Esophagus muscularis mucosa (tissue), 4 donors: Measurements from ENCODE around the gene PCSK4. TPM values are rescaled to one million over a fixed set of nuclear protein-coding genes. Genes with fewer than 3 reads are reported as not detected.

Experiments
- DNase-seq: peaks from one replicate; pipeline ENCODE4 v3.0.0-alpha.2; 2017; ENCODE audit errors: extremely low spot score
- H3K27ac ChIP-seq, 4 donors: fragments of 200-600 bp; sonication (generic); replicated peaks in 1 of 4; 1 replicate in 3 of 4; 2 replicates in 1 of 4; pipeline ENCODE4 v1.5.1; 2016 to 2019; ENCODE audit warnings: mild to moderate bottlenecking in 1 of 4
- H3K27me3 ChIP-seq, 4 donors: fragments of 200-600 bp; sonication (generic); one replicate each; pipeline versions ENCODE4 v1.5.1 to v1.6.0; 2016 to 2019
- H3K36me3 ChIP-seq, 4 donors: fragments of 200-600 bp; sonication (generic); one replicate each; pipeline ENCODE4 v1.5.1; 2016 to 2019
- H3K4me1 ChIP-seq, 4 donors: fragments of 200-600 bp; sonication (generic); one replicate each; pipeline ENCODE4 v1.5.1; 2016 to 2019
- H3K4me3 ChIP-seq, 4 donors: fragments of 200-600 bp; sonication (generic); 1 replicate in 2 of 4; 2 replicates in 2 of 4; pipeline ENCODE4 v1.5.1; 2016 to 2019; ENCODE audit warnings: mild to moderate bottlenecking in 4 of 4, moderate library complexity in 1 of 4
- H3K9me3 ChIP-seq, 4 donors: fragments of 200-600 bp; sonication (generic); 1 replicate in 3 of 4; 2 replicates in 1 of 4; pipeline ENCODE4 v1.5.1; 2016 to 2019
- EP300 ChIP-seq: sonication (generic); formaldehyde crosslinking; IDR thresholded peaks from one replicate; pipeline ENCODE4 v1.6.1; 2017; ENCODE audit warnings: antibody characterized with exemption
- POLR2A ChIP-seq: fragments of 450-650 bp; IDR thresholded peaks from one replicate; pipeline ENCODE4 v1.6.1; 2017; ENCODE audit warnings: antibody characterized with exemption, moderate library complexity, mild to moderate bottlenecking, low read depth
- POLR2AphosphoS5 ChIP-seq, 2 donors: sonication (generic); formaldehyde crosslinking; IDR thresholded peaks; one replicate each; pipeline ENCODE4 v1.6.1; 2017; ENCODE audit warnings: antibody characterized with exemption in 2 of 2
- WGBS: methylation state at CpG from one replicate; pipeline ENCODE4 v1.1.5; 2018; 5-methylcytosine and 5-hydroxymethylcytosine counted together
- intact Hi-C: fragments of 100-400 bp; cut with DNase I; formaldehyde crosslinking; loops from one replicate; pipeline ENCODE4 v1.15.1; 2023
- total RNA-seq, 4 donors: library from RNA; depleted of rRNA; stranded (reverse); fragments of >200 nt; gene quantifications; one replicate each; pipeline versions ENCODE4 v1.1.0 to v1.2.1, GENCODE V29; 2016
- TF ChIP-seq, protein P1 (sequence below), 3 experiments: fragments of 200-600 bp in 2 of 3; fragments of 450-650 bp in 1 of 3; sonication (generic) in 2 of 3; IDR thresholded peaks; one replicate each; pipeline ENCODE4 v1.5.1; 2017 to 2019; ENCODE audit warnings: antibody characterized with exemption in 3 of 3, mild to moderate bottlenecking in 2 of 3, moderate library complexity in 1 of 3

PCSK4 gene
- total RNA-seq, 4 donors from 2014 or later = 1.9 to 5.4 (median 3.3) TPM

DNA sequence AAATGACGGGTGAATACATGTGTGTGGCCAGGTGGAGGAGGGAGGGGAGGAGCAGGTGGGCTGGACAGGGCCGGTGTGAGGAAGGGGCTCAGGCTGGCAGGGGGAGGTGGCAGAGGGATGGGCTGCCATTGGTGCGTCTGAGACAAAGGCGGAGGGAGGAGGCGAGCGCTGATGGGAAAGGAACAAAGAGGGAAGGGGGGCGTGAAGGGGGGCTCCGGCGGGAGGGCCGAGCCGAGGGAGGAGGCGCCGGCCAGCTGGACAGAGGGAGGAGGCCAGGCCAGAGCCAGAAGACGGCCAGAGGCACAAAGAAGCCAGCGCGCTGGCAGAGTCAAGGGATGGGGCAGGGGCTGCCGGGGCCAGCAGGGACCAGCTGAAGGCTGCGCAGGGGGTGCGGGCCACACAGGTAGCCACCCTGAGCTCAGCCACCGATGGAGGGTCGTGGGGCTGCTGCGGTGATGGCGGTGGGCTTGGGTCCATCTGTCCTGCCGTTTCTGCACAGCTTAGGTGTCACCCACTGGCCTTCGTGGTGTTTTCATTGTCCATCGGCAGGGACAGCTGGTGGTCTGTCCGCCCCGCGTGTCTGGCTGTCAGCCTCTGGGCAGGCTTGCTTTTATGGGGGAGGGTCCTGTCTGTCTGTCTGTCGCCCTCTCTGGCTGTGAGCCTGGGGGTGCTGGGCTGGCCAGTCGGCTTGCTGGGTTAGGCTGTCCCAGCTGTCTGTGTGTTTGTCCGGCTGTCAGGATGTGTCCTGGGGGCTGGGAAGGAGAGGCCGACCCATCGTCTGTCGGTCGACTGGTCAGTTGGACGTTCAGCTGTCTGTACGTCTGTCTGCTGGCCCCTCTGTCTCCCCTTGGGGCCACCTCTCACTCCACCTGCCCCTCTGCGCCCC, 38.0 kb downstream of the PCSK4 start:
- H3K36me3 ChIP-seq = no peaks in the 10 kb centered on the region
- no peak overlapping the region for H3K27ac ChIP-seq
- no peaks in the 10 kb centered on the region for H3K9me3 ChIP-seq
- TF ChIP-seq EP300 (no peak), POLR2AphosphoS5 (IDR thresholded peaks at IDR 0.05) (no peak), POLR2A (no peak)
- TF ChIP-seq, protein P1, sequence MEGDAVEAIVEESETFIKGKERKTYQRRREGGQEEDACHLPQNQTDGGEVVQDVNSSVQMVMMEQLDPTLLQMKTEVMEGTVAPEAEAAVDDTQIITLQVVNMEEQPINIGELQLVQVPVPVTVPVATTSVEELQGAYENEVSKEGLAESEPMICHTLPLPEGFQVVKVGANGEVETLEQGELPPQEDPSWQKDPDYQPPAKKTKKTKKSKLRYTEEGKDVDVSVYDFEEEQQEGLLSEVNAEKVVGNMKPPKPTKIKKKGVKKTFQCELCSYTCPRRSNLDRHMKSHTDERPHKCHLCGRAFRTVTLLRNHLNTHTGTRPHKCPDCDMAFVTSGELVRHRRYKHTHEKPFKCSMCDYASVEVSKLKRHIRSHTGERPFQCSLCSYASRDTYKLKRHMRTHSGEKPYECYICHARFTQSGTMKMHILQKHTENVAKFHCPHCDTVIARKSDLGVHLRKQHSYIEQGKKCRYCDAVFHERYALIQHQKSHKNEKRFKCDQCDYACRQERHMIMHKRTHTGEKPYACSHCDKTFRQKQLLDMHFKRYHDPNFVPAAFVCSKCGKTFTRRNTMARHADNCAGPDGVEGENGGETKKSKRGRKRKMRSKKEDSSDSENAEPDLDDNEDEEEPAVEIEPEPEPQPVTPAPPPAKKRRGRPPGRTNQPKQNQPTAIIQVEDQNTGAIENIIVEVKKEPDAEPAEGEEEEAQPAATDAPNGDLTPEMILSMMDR (IDR thresholded peaks at IDR 0.05) = no peak
- WGBS = 19% methylated on average over 24 of the region's 39 CpGs
- H3K27me3 ChIP-seq = peaks cover 4 to 100% (median 92%) of the 10 kb centered on the region in 4 donors
- peaks cover 8 to 60% (median 52%) of the 10 kb centered on the region in 4 donors for H3K4me1 ChIP-seq
- intact Hi-C loops = no loop called here
- DNase-seq = no peak
- no peak overlapping the region for H3K4me3 ChIP-seq

DNA sequence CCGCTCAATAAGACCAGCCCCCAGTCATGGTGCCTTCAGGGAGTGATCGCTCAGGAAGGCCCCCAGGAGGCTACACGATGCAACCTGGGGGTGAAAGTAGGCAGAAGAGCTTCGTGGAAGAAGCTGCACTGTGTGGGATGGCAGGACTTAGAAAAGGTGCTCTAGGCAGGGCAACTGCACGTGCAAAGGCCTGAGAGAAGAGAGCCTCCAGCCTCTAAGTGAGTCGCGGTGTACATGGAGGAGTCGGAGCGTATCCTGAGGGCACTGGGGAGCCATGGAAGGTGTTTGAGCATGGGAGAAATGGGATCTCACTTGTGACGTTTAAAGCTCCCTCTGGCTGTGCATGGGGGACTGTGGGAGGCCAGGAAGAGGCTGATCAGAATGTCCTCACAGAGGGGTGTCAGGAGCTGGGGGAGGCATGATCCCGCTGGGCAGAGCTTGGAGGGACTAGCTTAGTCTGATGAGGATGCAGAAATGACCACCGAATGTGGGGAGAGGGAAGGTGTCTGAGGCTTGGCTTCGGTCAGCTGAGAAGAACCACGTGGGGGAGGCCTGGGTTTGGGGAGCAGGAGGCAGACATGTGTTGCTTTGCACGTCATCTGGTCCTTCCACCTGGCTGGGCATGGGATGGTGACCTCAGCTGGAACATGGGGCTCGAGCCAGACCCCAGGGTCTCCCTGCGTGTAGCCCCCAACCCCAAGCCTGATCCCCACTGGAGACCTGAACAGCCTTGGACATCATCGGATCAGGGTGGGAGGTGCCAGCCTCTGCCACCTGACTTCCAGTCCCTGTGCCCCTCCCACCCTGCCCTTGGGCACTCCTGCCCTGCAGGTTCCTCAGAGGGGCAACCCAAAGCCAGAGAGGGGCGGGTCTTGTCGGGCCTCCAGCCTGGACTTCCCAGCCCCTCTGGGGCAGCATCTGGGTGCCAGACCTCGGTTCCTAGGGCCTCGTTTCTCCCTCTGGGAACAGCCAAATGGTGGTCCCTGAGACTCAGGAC, 39.1 kb downstream of the PCSK4 start:
- no peak for DNase-seq
- no peak overlapping the region for H3K27ac ChIP-seq
- intact Hi-C loops = no loop called here
- H3K36me3 ChIP-seq = no peaks in the 10 kb centered on the region
- H3K9me3 ChIP-seq = no peaks in the 10 kb centered on the region
- WGBS = 65% methylated on average over 18 of the region's 22 CpGs
- peaks cover 13 to 100% (median 92%) of the 10 kb centered on the region in 4 donors for H3K27me3 ChIP-seq
- TF ChIP-seq, protein P1 (IDR thresholded peaks at IDR 0.05) = no peak
- TF ChIP-seq EP300 (no peak), POLR2AphosphoS5 (IDR thresholded peaks at IDR 0.05) (no peak)
- no peak overlapping the region for H3K4me3 ChIP-seq
- H3K4me1 ChIP-seq = peaks cover 19 to 60% (median 54%) of the 10 kb centered on the region in 4 donors

DNA sequence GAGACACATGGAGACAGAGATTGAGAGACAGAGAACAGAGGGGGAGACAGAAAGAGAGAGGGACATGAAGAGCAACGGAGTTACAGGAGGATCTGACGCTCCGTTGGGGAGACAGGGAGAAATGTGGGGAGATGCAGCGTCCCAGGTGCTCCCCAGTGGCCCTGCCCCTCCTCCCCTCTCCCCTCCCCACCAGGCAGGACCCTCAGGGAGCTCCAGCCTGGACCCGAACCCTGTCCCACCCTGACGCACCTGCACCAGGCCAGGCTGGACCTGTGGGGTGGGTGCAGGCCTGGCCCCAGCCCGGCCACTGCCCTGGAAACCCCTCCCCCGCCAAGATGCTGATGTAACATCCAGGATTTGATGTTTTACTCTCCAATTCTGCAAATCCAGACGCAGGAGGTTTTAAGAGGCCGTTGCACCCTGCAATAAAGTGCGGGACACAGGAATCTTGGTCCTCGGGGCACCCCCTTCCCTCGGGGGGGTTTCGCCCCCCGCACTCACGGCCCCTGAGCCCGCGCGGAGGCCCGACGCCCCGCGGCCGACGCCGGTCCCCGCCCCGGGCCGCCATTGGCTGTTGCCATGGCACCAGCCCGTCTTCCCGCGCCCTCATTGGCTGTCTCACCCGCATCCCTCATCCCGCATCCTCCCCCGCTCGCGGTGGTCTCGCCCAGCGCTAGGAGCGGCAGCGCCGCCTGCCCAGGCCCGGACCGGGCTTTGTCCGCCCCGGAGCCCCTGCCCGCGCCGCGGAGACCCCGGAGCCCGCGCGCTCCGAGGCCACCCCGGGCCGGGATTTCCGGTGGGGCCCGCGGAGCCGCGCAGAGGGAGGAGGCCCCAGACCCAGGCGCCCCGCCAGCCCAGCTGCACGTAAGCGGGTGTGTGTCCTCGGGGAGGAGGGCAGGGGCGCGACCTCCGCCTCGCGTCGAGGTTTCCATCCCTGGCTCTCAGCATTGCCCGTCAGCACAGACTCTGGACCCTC, 40.4 kb downstream of the PCSK4 start, which contains the start of gene APC2:
Gene APC2 (plus strand): TSS at position 655 of the 976 bp plus-strand sequence. CDS start 2,881 bp downstream, outside the sequence.
- intact Hi-C loops = loop anchor here (10.0 kb wide), 1 partner anchor 65 kb away; the partner anchor contains the start of gene ADAMTSL5
- peaks cover 25 to 61% (median 54%) of the 10 kb centered on the region in 4 donors for H3K4me1 ChIP-seq
- no peak for DNase-seq
- no peaks in the 10 kb centered on the region for H3K36me3 ChIP-seq
- no peak within 1 kb of the TSS for H3K27ac ChIP-seq
- TF ChIP-seq EP300 (no peak), POLR2A (no peak), POLR2AphosphoS5 (IDR thresholded peaks at IDR 0.05) (no peak)
- TF ChIP-seq, protein P1 (IDR thresholded peaks at IDR 0.05) = no peak
- peak within 1 kb of the TSS in 1 of 4 donors; percentile 9 for H3K4me3 ChIP-seq
- H3K9me3 ChIP-seq = no peaks in the 10 kb centered on the region
- H3K27me3 ChIP-seq = peaks cover 13 to 97% (median 88%) of the 10 kb centered on the region in 4 donors
- 10% methylated on average over 7 of the region's 74 CpGs for WGBS

DNA sequence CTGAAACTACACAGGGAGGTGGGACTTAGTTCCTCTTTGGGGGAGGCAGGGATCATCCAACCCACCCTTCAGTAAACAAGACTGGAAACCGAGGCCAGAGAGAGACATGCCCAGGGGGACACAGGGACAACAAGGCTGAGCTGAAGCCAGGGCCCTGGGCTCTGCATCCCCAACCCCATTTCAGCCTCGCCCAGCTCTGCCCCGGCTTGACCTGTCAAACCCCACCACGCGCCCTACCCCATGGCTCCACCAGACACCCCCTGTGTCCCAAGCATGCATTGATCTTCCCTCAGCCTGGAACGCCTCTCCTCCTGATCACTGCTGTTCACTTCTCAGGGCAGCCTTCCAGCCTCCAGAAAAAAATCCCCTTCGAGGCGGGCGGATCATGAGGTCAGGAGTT, 42.2 kb downstream of the PCSK4 start:
- no peak for DNase-seq
- Histone ChIP-seq H3K27me3 (peaks cover 13 to 78% (median 73%) of the 10 kb centered on the region in 4 donors), H3K36me3 (peaks cover 0 to under 1% (median under 1%) of the 10 kb centered on the region in 4 donors), H3K4me1 (peaks cover 25 to 50% (median 45%) of the 10 kb centered on the region in 4 donors), H3K4me3 (no peak overlapping the region), H3K27ac (no peak overlapping the region), H3K9me3 (no peaks in the 10 kb centered on the region)
- 87% methylated on average over 9 of the region's 9 CpGs for WGBS
- TF ChIP-seq EP300 = no peak
- TF ChIP-seq POLR2AphosphoS5 (IDR thresholded peaks at IDR 0.05) = no peak
- TF ChIP-seq, protein P1 (IDR thresholded peaks at IDR 0.05) = no peak
- TF ChIP-seq POLR2A = no peak
- intact Hi-C loops = loop anchor here (10.0 kb wide), 1 partner anchor 67 kb away; the partner anchor contains the start of gene ADAMTSL5
